ENCODE data around the gene ETV5.

ETV5 gene

DNA sequence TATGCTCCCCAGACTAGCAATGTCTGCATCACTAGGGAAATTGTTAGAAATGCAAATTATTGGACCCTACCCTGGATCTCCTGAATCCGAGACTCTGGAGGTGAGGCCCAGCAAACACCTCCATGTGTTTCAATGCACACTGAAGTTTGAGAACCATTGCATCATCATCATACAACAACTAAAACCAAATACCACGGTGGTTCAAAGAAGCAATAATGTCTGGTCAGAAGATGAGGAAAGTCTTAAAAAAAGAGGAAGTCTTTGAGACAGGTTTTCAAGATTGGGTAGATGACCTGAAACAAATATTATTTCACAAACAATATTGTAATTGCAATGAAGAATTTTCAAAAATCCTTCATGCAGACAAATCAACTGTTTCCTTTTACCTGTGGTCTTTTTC lies 110.8 kb downstream of the ETV5 start:
- DNase-seq (ENCODE audit: low read depth), result no peak
- no peak overlapping the region for H3K4me3 ChIP-seq (ENCODE audit: low read depth, low read length)

DNA sequence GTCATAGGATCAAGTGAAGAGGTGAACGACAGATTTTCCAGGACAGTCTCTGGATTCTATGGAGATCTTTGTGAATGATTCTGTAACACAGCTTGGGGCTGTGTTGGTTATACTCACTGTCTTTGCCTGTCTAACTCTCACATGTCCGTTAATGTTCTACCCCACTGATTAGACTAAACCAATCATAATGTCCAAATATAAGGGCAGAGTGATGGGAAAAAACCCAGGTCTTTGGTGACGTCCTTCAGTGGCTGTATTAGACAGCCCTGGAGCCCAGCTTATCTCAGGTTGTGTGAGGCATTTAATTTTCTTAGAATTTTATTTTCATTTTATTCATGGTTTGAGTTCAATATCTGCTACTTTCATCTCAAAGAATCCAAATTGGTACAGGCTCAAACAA lies 111.8 kb downstream of the ETV5 start:
- no peak overlapping the region for H3K4me3 ChIP-seq (ENCODE audit: low read depth, low read length)
- DNase-seq (ENCODE audit: low read depth), result no peak
